Tibial nerve (tissue), 4 donors: ENCODE measurements around the gene CDC25B.

ENCODE experiments used
- EP300 ChIP-seq, 2 donors: sonication (generic); formaldehyde crosslinking; IDR thresholded peaks; one replicate each; pipeline ENCODE4 v1.6.1; 2017; ENCODE audit warnings: antibody characterized with exemption in 2 of 2, mild to moderate bottlenecking in 1 of 2
- POLR2A ChIP-seq, 2 donors: fragments of 450-650 bp; IDR thresholded peaks; one replicate each; pipeline ENCODE4 v1.6.1; 2017; ENCODE audit warnings: antibody characterized with exemption in 2 of 2, mild to moderate bottlenecking in 2 of 2, moderate library complexity in 2 of 2
- TF ChIP-seq, protein P1 (sequence below), 5 experiments: fragments of 200-600 bp in 3 of 5; fragments of 450-650 bp in 2 of 5; sonication (generic) in 3 of 5; IDR thresholded peaks; one replicate each; pipeline ENCODE4 v1.5.1; 2016 to 2019; ENCODE audit warnings: antibody characterized with exemption in 5 of 5, mild to moderate bottlenecking in 3 of 5, moderate library complexity in 2 of 5

- TF ChIP-seq, protein P1, sequence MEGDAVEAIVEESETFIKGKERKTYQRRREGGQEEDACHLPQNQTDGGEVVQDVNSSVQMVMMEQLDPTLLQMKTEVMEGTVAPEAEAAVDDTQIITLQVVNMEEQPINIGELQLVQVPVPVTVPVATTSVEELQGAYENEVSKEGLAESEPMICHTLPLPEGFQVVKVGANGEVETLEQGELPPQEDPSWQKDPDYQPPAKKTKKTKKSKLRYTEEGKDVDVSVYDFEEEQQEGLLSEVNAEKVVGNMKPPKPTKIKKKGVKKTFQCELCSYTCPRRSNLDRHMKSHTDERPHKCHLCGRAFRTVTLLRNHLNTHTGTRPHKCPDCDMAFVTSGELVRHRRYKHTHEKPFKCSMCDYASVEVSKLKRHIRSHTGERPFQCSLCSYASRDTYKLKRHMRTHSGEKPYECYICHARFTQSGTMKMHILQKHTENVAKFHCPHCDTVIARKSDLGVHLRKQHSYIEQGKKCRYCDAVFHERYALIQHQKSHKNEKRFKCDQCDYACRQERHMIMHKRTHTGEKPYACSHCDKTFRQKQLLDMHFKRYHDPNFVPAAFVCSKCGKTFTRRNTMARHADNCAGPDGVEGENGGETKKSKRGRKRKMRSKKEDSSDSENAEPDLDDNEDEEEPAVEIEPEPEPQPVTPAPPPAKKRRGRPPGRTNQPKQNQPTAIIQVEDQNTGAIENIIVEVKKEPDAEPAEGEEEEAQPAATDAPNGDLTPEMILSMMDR (IDR thresholded peaks at IDR 0.05) = no peak
- TF ChIP-seq POLR2A (IDR thresholded peaks at IDR 0.05) (no peak), EP300 (IDR thresholded peaks at IDR 0.05) (no peak)
These were observed 1.7 kb downstream of the CDC25B start for GRCh38 chr20:3797592-3798372.
